Neuronal stem cell (in vitro differentiated cells): ENCODE results near the gene MBD3L3.
A peak's percentile ranks its signal among the peaks of the same experiment; 100 is the strongest.

Source experiments
- DNase-seq: peaks from one replicate; pipeline ENCODE4 v3.0.0-alpha.2; 2013; ENCODE audit warnings: low spot score
- H2AFZ ChIP-seq: one replicate; pipeline ENCODE4 v1.6.1; 2013; ENCODE audit warnings: mild to moderate bottlenecking, low read length, inconsistent platforms
- H2AK5ac ChIP-seq: 2 replicates; pipeline ENCODE4 v1.6.1; 2013; ENCODE audit warnings: low read depth, mild to moderate bottlenecking, inconsistent platforms, low read length, moderate library complexity, mixed read lengths
- H2BK120ac ChIP-seq: 2 replicates; pipeline ENCODE4 v1.6.1; 2013; ENCODE audit warnings: low read depth, mild to moderate bottlenecking, inconsistent platforms, low read length, moderate library complexity, mixed read lengths
- H2BK12ac ChIP-seq: one replicate; pipeline ENCODE4 v1.6.1; 2013; ENCODE audit warnings: low read length, inconsistent platforms
- H2BK15ac ChIP-seq: 2 replicates; pipeline ENCODE4 v1.6.1; 2013; ENCODE audit warnings: mild to moderate bottlenecking, low read length, inconsistent platforms, mixed read lengths
- H2BK5ac ChIP-seq: one replicate; pipeline ENCODE4 v1.6.1; 2013; ENCODE audit warnings: inconsistent platforms, mild to moderate bottlenecking, low read length, moderate library complexity
- H3K14ac ChIP-seq: one replicate; pipeline ENCODE4 v1.6.1; 2013; ENCODE audit warnings: low read length, inconsistent platforms
- H3K18ac ChIP-seq: 2 replicates; pipeline ENCODE4 v1.6.1; 2013; ENCODE audit warnings: low read length, inconsistent platforms
- H3K23ac ChIP-seq: 2 replicates; pipeline ENCODE4 v1.6.1; 2013; ENCODE audit warnings: low read depth, mild to moderate bottlenecking, mixed read lengths, low read length, inconsistent platforms; ENCODE audit not compliant: poor library complexity
- H3K27ac ChIP-seq: replicated peaks from 3 replicates; pipeline ENCODE4 v1.5.1; 2013; ENCODE audit warnings: low read length, inconsistent platforms
- H3K27me3 ChIP-seq, 3 experiments: 2 replicates each; pipeline ENCODE4 v1.6.1; 2013; ENCODE audit warnings: low read length in 3 of 3, mild to moderate bottlenecking in 2 of 3, inconsistent platforms in 1 of 3, low read depth in 1 of 3, mixed read lengths in 1 of 3, moderate library complexity in 1 of 3; ENCODE audit not compliant: control insufficient read depth in 3 of 3, insufficient read depth in 3 of 3
- H3K36me3 ChIP-seq, 2 donors: replicated peaks in 1 of 2; 2 replicates each; pipeline ENCODE4 v1.6.1; 2013; ENCODE audit warnings: low read length in 2 of 2; ENCODE audit not compliant: control insufficient read depth in 2 of 2, insufficient read depth in 2 of 2
- H3K4ac ChIP-seq: 2 replicates; pipeline ENCODE4 v1.6.1; 2013; ENCODE audit warnings: inconsistent platforms, mild to moderate bottlenecking, low read length, moderate library complexity
- H3K4me1 ChIP-seq, 2 donors: 1 replicate in 1 of 2; 2 replicates in 1 of 2; pipeline ENCODE4 v1.6.1; 2013; ENCODE audit warnings: low read length in 2 of 2, low read depth in 1 of 2; ENCODE audit not compliant: control insufficient read depth in 2 of 2, insufficient read depth in 1 of 2
- H3K4me2 ChIP-seq: one replicate; pipeline ENCODE4 v1.6.1; 2013; ENCODE audit warnings: mild to moderate bottlenecking, low read length, inconsistent platforms; ENCODE audit not compliant: insufficient read depth, poor library complexity, severe bottlenecking
- H3K4me3 ChIP-seq, 2 donors: 2 replicates each; pipeline ENCODE4 v1.5.1; 2013; ENCODE audit warnings: low read length in 2 of 2, mild to moderate bottlenecking in 2 of 2, inconsistent platforms in 1 of 2, moderate library complexity in 1 of 2
- H3K79me1 ChIP-seq: one replicate; pipeline ENCODE4 v1.6.1; 2013; ENCODE audit warnings: low read depth, mild to moderate bottlenecking, inconsistent platforms, low read length, moderate library complexity
- H3K9ac ChIP-seq: one replicate; pipeline ENCODE4 v1.6.1; 2013; ENCODE audit warnings: mild to moderate bottlenecking, low read depth, low read length, inconsistent platforms; ENCODE audit not compliant: poor library complexity
- H3K9me3 ChIP-seq, 2 donors: replicated peaks in 1 of 2; 2 replicates each; pipeline versions ENCODE3 to v1.6.1; 2013; ENCODE audit warnings: low read length in 2 of 2, mild to moderate bottlenecking in 2 of 2, inconsistent platforms in 1 of 2, low read depth in 1 of 2, mixed read lengths in 1 of 2, moderate library complexity in 1 of 2; ENCODE audit not compliant: control insufficient read depth in 2 of 2, insufficient read depth in 1 of 2
- H4K8ac ChIP-seq: one replicate; pipeline ENCODE4 v1.6.1; 2013; ENCODE audit warnings: low read depth, mild to moderate bottlenecking, inconsistent platforms, low read length, moderate library complexity
- H4K91ac ChIP-seq: one replicate; pipeline ENCODE4 v1.6.1; 2013; ENCODE audit warnings: low read length, low read depth, mild to moderate bottlenecking, inconsistent platforms; ENCODE audit not compliant: poor library complexity
- WGBS, 2 donors: extraction: QIAGEN DNeasy Blood & Tissue Kit; methylation state at CpG; one replicate each; pipeline ENCODE4 v1.1.7; 2013; ENCODE audit warnings: missing lambda C conversion rate in 2 of 2, mixed read lengths in 1 of 2; ENCODE audit not compliant: insufficient read length in 2 of 2, insufficient replicate concordance in 1 of 2; ENCODE audit errors: extremely low coverage in 2 of 2; 5-methylcytosine and 5-hydroxymethylcytosine counted together

MBD3L3 gene

GRCh38 chr19:7101498-7102253, 43.2 kb upstream of the MBD3L3 start:
- Histone ChIP-seq H3K4me3 (no peak overlapping the region), H3K18ac (no peak overlapping the region), H2BK120ac (no peak overlapping the region), H2AFZ (no peak overlapping the region), H3K36me3 (no peaks in the 10 kb centered on the region), H2BK5ac (no peak overlapping the region), H2BK15ac (no peak overlapping the region), H3K27ac (no peak overlapping the region), H3K4ac (no peak overlapping the region), H3K4me1 (peaks cover 0 to 5% of the 10 kb centered on the region in 2 donors), H3K9ac (no peak overlapping the region), H3K23ac (no peak overlapping the region), H3K9me3 (peaks cover 3 to 13% of the 10 kb centered on the region in 2 donors), H3K27me3 (no peaks in the 10 kb centered on the region), H3K14ac (no peak overlapping the region), H4K8ac (no peak overlapping the region), H2BK12ac (no peak overlapping the region), H2AK5ac (peak overlapping the region; percentile 71), H3K79me1 (no peaks in the 10 kb centered on the region), H3K4me2 (no peak overlapping the region), H4K91ac (no peak overlapping the region)
- no CpG with 5 or more reads among the region's 19 CpGs for WGBS, 2 donors
- DNase-seq, result no peak

GRCh38 chr19:7099597-7099921, 41.1 kb upstream of the MBD3L3 start:
- H3K4me2 ChIP-seq, result peak overlapping the region; percentile 64
- no peak overlapping the region for H4K91ac ChIP-seq
- H3K4me3 ChIP-seq, result peak overlapping the region; percentile 67 to 95
- H3K27ac ChIP-seq, result peak overlapping the region; percentile 99
- no peak overlapping the region for H3K4ac ChIP-seq
- peaks cover 0 to 5% of the 10 kb centered on the region in 2 donors for H3K4me1 ChIP-seq
- no peaks in the 10 kb centered on the region for H3K79me1 ChIP-seq
- no peak overlapping the region for H2BK12ac ChIP-seq
- H2BK5ac ChIP-seq, result peak overlapping the region; percentile 92
- peaks cover 0 to 3% of the 10 kb centered on the region in 2 donors for H3K36me3 ChIP-seq
- no peak overlapping the region for H3K23ac ChIP-seq
- DNase-seq, result no peak
- H3K14ac ChIP-seq, result no peak overlapping the region
- peak overlapping the region; percentile 98 for H3K18ac ChIP-seq
- no peak overlapping the region for H4K8ac ChIP-seq
- no peak overlapping the region for H2BK15ac ChIP-seq
- H2AK5ac ChIP-seq, result no peak overlapping the region
- peak overlapping the region; percentile 81 for H2AFZ ChIP-seq
- H3K27me3 ChIP-seq, result no peaks in the 10 kb centered on the region
- peak overlapping the region; percentile 87 for H3K9ac ChIP-seq
- H2BK120ac ChIP-seq, result no peak overlapping the region
- WGBS, 2 donors, result no CpG with 5 or more reads among the region's 9 CpGs
- peaks cover 5 to 29% of the 10 kb centered on the region in 2 donors for H3K9me3 ChIP-seq

- H3K27me3 ChIP-seq, result no peaks in the 10 kb centered on the region
- no peak overlapping the region for H3K4ac ChIP-seq
- H3K4me3 ChIP-seq, result peak overlapping the region; percentile 67 to 95
- H2BK15ac ChIP-seq, result peak overlapping the region; percentile 62
- H2BK5ac ChIP-seq, result peak overlapping the region; percentile 92
- no peak overlapping the region for H3K14ac ChIP-seq
- H2BK120ac ChIP-seq, result no peak overlapping the region
- peak overlapping the region; percentile 100 for H3K18ac ChIP-seq
- peak overlapping the region; percentile 99 for H3K27ac ChIP-seq
- H4K91ac ChIP-seq, result no peak overlapping the region
- H3K9ac ChIP-seq, result peak overlapping the region; percentile 99
- peaks cover 0 to 5% of the 10 kb centered on the region in 2 donors for H3K4me1 ChIP-seq
- H3K79me1 ChIP-seq, result no peaks in the 10 kb centered on the region
- no peak overlapping the region for H2BK12ac ChIP-seq
- peak overlapping the region; percentile 95 for H3K23ac ChIP-seq
- peak overlapping the region; percentile 64 for H3K4me2 ChIP-seq
- WGBS, 2 donors, result no CpG with 5 or more reads among the region's 78 CpGs
- H4K8ac ChIP-seq, result peak overlapping the region; percentile 73
- DNase-seq, result peak; percentile 92
- H3K36me3 ChIP-seq, result peaks cover 0 to 3% of the 10 kb centered on the region in 2 donors
- H2AFZ ChIP-seq, result peak overlapping the region; percentile 81
- H3K9me3 ChIP-seq, result peaks cover 5 to 30% of the 10 kb centered on the region in 2 donors
- no peak overlapping the region for H2AK5ac ChIP-seq
Observed at GRCh38 chr19:7098701-7099596, 40.5 kb upstream of the MBD3L3 start.

- H4K8ac ChIP-seq, result no peak overlapping the region
- peaks cover 0 to 5% of the 10 kb centered on the region in 2 donors for H3K4me1 ChIP-seq
- no peak overlapping the region for H2BK12ac ChIP-seq
- no peaks in the 10 kb centered on the region for H3K27me3 ChIP-seq
- H2BK5ac ChIP-seq, result no peak overlapping the region
- no peak overlapping the region for H3K18ac ChIP-seq
- peak overlapping the region; percentile 81 for H2AFZ ChIP-seq
- no CpG with 5 or more reads among the region's 3 CpGs for WGBS, 2 donors
- no peak overlapping the region for H3K23ac ChIP-seq
- no peak overlapping the region for H4K91ac ChIP-seq
- no peak overlapping the region for H2BK120ac ChIP-seq
- H3K9me3 ChIP-seq, result peaks cover 8 to 34% of the 10 kb centered on the region in 2 donors
- no peaks in the 10 kb centered on the region for H3K79me1 ChIP-seq
- no peak overlapping the region for H3K27ac ChIP-seq
- H3K14ac ChIP-seq, result no peak overlapping the region
- no peak overlapping the region for H3K4ac ChIP-seq
- no peak overlapping the region for H3K4me2 ChIP-seq
- no peak overlapping the region for H2BK15ac ChIP-seq
- no peak overlapping the region for H2AK5ac ChIP-seq
- DNase-seq, result no peak
- H3K36me3 ChIP-seq, result peaks cover 0 to 3% of the 10 kb centered on the region in 2 donors
- no peak overlapping the region for H3K9ac ChIP-seq
- H3K4me3 ChIP-seq, result peak overlapping the region in 1 of 2 donors; percentile 67
Observed at GRCh38 chr19:7098096-7098495, 39.6 kb upstream of the MBD3L3 start.
